ENCODE data around the gene MYCBPAP. TPM values are rescaled to one million over a fixed set of nuclear protein-coding genes. Genes with fewer than 3 reads are reported as not detected.

Gene MYCBPAP
- polyA plus RNA-seq, 1 donor = 0.52 TPM

GRCh38 chr17:50537721-50538548 lies 29.7 kb downstream of the MYCBPAP start:
- DNase-seq (ENCODE audit: low read depth) = no peak

GRCh38 chr17:50538549-50539410 lies 30.5 kb downstream of the MYCBPAP start:
- DNase-seq (ENCODE audit: low read depth) = no peak

GRCh38 chr17:50539762-50540559 lies 31.7 kb downstream of the MYCBPAP start:
- DNase-seq (ENCODE audit: low read depth) = no peak

DNA sequence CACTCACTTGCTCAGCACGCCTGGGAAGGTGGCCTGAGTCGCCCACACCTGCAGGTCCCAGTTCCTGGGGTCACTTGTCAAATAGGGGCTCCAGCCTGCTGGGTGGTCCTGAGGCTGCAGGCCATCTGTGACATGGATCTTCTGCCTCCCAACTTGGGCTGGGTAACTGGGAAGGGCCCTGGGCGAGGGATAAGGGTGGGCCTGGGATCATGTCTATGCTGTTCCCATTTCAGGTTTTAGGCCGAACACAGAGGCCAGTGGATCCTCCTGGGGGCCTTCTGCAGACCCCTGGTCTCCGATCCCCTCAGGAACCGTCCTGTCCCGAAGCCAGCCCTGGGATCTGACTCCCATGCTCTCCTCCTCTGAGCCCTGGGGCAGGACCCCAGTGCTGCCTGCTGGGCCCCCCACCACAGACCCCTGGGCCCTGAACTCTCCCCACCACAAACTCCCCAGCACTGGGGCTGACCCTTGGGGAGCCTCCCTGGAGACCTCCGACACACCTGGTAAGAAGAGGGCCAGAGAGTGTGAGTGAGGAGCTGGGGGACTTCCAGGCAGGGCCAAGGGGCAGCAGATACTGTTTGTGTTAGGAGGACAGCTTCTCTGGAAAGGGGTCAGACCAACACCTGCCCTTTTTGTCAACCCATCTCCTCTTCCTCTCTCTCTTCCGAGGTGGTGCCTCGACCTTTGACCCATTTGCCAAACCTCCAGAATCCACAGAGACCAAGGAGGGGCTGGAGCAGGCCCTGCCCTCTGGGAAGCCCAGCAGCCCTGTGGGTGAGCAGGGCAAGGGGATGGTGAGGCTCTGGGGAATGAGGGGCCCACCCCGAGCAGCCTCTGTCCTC lies 32.5 kb downstream of the MYCBPAP start:
- DNase-seq (ENCODE audit: low read depth) = no peak

DNA sequence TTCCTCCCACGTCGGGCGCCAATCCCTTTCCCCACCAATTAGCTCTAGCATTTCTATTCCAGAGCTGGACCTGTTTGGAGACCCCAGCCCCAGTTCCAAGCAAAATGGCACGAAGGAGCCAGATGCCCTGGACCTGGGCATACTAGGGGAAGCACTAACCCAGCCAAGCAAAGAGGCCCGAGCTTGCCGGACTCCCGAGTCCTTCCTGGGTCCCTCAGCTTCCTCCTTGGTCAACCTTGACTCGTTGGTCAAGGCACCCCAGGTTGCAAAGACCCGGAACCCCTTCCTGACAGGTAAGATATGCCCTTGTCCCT lies 33.1 kb downstream of the MYCBPAP start:
- no peak for DNase-seq (ENCODE audit: low read depth)

- DNase-seq (ENCODE audit: low read depth) = no peak
These were observed 33.8 kb downstream of the MYCBPAP start for GRCh38 chr17:50541716-50542688.

DNA sequence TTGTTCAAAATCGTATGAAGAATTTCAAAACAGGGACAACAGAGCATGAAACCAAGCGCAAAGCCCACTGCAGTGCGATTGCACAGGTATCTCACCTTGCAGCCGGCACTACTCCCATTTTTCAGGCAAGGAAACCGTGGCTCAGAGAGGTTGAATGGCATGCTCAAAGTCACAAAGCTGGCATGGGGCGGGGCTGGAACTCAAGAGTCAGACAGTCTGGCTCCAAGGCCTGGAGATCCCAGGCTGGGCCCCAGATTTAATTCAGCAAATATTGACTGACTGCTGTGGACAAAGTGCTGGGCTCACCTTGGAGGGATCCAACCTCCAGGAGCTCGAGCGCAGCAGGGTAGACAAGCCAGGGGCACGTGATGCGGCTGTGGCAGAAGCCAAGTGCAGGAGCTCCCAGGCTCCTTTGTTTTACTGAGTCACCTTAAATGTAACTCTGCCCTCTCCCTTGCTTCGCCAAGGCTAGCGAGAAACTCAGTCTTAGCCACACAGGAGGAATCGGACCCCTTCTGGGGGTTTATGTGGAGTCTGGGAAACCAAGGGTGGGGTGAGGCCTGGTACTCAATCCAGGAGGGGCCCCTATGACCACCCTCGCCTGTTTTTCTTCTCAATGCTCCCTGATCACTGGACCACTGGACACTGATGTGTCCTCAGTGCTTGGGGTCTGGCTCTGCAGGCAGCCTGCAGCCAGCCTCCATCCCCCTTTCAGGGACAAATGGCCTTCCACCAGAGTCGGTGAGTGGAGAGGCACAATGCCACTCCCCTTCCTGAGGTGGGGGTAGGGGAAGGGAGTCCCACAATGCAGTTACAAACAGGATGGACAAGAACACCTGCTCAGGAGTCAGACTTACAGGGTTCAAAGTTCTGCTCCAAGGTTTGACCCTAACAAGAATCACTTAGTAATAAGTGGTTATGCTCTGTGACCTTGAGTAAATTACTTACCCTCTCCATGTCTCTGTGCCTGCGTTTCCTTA lies 34.8 kb downstream of the MYCBPAP start:
- no peak for DNase-seq (ENCODE audit: low read depth)

GRCh38 chr17:50544516-50544915 lies 36.3 kb downstream of the MYCBPAP start:
- DNase-seq (ENCODE audit: low read depth) = no peak

DNA sequence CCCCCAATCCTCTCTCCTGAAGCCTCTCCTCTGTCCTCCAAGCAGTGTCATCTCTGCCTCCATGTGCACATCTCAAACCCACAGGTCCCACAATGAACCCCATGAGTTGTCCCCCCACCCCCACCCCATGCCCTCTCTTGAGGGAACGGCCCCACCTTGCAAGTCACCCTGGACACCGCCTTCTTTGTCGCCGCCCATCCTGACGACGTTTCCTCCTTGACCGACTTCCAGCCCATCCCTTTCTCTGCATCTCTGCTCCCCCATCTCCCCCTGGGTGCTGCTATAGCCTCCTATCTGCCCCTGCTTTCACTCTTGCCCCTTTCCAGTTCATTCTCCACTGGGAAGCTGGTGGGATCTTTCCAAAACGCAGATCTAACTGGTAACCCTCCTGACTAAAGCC lies 37.1 kb downstream of the MYCBPAP start:
- DNase-seq (ENCODE audit: low read depth) = no peak

GRCh38 chr17:50546701-50547034 lies 38.4 kb downstream of the MYCBPAP start:
- no peak for DNase-seq (ENCODE audit: low read depth)

DNA sequence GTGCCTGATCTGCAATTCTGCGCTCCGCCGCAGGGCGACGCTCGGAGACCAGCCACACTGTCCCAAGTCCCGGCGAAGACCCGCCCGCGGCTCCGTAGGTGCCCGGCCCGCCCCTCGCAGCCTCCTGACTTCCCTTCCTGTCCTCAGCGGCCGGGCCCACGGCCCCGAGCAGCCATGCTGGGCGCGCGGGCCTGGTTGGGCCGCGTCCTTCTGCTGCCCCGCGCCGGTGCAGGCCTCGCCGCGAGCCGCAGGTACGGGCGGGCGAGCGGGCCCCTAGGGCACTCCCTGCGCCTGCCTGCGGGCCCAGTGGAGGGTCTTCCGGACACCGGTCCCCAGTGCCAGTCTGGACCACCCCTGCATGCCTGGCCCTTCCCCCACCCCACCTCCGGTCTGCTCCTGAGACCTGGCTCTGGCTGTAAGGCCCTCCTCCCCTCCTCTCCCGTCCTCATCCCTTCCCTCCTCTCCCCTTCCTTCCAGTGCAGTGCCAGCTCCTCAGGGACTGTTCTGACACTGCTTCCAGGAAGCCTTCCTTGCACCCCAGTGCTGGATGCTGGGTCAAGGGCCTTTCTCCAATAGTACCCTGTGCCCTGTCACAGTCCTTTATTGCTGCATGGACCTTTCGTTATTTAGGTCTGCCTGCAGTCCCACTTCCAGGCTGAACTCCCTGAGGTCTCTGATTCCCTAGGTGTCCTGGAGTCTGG lies 38.9 kb downstream of the MYCBPAP start, which contains the start of gene SPATA20:
TSS of gene SPATA20 (plus strand) at position 140 of the 701 bp plus-strand sequence. CDS start at position 175, 35 bp downstream.
- no peak for DNase-seq (ENCODE audit: low read depth)

DNA sequence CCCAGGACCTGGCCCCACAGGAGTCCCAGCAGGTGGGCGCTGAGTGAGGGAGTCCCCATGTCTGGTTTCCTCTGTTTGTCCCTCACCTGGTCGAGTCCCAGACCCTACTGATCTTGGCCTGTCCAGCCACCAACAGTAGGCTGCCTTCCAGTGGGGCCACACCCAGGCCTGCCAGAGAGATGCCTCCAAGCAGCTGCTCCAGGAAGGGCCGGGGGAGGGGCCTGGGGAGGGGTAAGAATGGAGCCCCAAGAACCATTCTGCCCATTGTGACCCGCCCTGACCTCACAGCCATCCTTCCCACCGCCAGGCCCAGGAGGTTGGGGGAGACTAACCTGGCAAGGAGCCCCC lies 39.5 kb downstream of the MYCBPAP start:
- no peak for DNase-seq (ENCODE audit: low read depth)

DNA sequence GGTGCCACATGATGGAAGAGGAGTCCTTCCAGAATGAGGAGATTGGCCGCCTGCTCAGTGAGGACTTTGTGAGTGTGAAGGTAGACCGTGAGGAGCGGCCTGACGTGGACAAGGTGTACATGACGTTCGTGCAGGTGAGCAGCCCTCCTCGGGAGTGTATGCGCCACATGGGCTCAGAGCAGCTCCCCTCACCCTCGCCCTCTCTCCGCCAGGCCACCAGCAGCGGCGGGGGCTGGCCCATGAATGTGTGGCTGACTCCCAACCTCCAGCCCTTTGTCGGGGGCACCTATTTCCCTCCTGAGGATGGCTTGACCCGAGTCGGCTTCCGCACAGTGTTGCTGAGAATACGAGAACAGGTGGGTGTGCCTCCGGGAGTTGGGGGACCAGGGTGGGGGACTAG lies 40.6 kb downstream of the MYCBPAP start:
- no peak for DNase-seq (ENCODE audit: low read depth)

- no peak for DNase-seq (ENCODE audit: low read depth)
These were observed 41.2 kb downstream of the MYCBPAP start for GRCh38 chr17:50549256-50549941.

DNA sequence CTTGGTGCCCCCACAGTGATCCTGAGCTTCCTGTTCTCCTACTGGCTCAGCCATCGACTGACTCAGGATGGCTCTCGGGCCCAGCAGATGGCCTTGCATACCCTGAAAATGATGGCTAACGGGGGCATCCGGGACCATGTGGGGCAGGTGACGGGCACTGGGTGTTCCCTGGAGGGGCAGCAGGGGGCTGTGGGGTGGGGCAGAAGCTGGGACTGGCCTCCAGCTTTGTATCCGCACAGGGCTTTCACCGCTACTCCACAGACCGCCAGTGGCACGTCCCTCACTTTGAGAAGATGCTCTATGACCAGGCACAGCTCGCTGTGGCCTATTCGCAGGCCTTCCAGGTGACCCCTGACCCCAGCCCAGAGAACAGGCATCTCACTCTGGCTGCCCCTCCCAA lies 41.7 kb downstream of the MYCBPAP start:
- no peak for DNase-seq (ENCODE audit: low read depth)

GRCh38 chr17:50550661-50551432 lies 42.6 kb downstream of the MYCBPAP start:
- no peak for DNase-seq (ENCODE audit: low read depth)

DNA sequence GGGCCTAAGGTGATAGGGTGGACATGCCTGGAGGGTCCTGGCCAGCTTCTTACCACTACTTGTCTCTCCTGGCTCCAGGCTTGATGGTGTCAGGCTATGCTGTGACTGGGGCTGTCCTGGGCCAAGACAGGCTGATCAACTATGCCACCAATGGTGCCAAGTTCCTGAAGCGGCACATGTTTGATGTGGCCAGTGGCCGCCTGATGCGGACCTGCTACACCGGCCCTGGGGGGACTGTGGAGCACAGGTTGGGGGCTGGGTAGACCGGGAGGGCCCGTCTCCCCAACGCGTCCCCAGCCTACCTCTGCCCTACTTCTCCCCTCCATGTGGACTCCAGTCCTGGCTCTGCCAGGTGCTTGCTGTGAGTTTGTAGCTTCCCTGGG lies 43.2 kb downstream of the MYCBPAP start:
- DNase-seq (ENCODE audit: low read depth) = no peak
